A549 (cell line): ENCODE results near the gene KRT33B.
"Not testable (repeated sequence)": the region's sequence is repeated elsewhere in the genome, so short reads cannot be mapped to it uniquely, and the experiment has no call there.

Experiments used
- JUNB ChIP-seq: fragments of >200 bp; sonication (Bioruptor Twin); formaldehyde crosslinking; IDR thresholded peaks from 2 replicates; pipeline ENCODE4 v1.6.1; 2016
- POLR2A ChIP-seq: IDR thresholded peaks from 2 replicates; pipeline ENCODE4 v1.6.1; 2012; ENCODE audit warnings: mild to moderate bottlenecking, low read length

DNA sequence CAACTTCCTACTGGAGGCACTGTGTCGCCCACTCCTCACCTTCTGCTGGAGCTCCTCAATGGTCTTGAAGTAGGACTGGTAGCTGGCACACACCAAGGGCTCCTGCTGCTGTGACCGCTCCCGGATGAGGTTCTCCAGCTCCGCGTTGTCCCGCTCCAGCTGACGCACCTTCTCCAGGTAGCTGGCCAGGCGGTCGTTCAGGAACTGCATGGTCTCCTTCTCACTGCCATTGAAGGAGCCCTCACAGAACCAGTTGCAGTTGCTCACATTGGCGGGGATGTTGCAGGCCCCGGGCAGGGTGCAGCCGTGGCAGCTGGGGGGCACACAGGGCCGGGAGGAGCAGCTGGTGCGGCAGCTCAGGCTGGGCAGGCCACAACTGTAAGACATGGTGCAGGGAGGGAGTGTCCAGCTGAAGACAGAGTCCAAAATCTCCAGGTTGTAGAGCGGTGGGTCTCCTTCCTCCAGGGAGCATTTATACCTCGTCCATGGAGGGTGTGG, 19.2 kb downstream of the KRT33B start, which contains the start of gene KRT33A:
- not testable (repeated sequence) for TF ChIP-seq POLR2A, JUNB
